DMS114 treated with DMSO at 0.1 percent for 48 hours (cell line): ENCODE results near the gene PITPNM2.
"Not testable (repeated sequence)": the region's sequence is repeated elsewhere in the genome, so short reads cannot be mapped to it uniquely, and the experiment has no call there.

Experiments
- DNase-seq: peaks from one replicate; lab custom pipeline; 2025; ENCODE audit not compliant: unreplicated experiment; lab: John Stamatoyannopoulos, UW

PITPNM2 gene

DNA sequence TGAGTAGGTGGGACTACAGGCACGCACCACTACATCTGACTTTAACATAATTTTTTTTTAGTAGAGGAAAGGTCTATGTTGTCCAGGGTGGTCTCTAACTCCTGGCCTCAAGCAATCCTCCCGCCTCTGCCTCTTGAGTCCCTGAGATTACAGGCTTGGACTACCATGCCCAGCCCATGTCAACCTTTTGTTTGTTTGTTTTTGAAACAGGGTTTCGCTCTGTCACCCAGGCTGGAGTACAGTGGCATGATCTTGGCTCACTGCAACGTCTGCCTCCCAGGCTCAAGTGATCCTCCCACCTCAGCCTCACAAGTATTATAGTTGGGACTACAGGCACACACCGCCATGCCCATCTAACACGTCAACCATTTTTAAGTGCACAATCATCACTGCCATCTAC is 29.2 kb downstream of the PITPNM2 start:
- DNase-seq = no peak

DNA sequence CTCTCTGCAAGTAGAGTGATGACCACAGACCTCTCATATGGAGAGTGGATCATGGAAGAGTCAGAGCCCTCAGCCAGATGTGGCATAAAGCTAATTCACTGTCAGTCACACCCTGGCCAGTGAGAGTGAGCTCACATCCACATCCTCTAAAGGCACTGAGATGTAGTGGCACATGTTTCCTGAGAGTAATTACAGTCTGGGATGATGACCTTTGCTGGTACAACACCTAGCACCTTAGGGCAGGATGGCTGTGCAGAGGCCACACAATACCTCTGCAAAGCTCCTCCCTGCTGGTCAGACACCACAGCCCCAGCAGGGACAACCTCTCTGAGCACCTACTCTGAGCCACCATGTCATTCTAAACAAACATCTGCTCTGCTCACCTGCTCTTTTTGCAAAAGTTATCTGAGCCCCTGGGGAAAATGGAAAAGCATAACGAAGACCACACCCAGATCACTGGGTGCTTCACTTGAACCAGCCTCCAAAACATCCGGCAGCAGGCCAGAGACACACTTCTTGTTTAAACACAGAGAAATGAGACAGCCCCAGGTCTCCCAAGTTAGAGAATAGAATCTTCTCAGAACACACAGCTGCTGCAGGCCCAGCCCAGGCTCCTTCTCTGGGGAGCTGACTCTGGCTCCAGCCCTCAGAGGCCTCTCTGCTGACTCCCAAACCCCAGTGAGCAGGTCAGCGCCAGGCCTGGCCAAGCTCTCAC is 30.3 kb downstream of the PITPNM2 start:
- DNase-seq = no peak

DNA sequence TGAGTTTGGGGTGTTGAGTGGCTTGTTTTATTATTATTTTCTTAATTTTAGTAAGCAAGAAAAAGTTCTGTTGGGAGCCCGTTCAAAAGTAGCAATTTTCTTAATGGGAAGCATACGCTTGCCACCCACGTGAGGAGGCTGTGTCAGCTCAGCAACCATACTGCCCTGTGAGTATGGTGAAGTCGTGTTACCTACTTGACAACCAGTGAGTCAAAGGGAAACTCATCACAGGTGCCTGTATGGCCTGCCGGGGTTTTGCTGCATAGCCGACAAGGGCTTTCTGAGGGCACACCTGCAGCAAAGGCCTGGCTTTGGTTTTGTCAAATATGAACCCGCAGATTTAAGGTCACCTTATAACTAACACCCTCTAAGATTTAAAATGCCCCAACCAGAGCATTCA is 31.1 kb downstream of the PITPNM2 start:
- DNase-seq = no peak

- DNase-seq = no peak
These were observed 32.4 kb downstream of the PITPNM2 start for GRCh38 chr12:123118497-123118896.

DNA sequence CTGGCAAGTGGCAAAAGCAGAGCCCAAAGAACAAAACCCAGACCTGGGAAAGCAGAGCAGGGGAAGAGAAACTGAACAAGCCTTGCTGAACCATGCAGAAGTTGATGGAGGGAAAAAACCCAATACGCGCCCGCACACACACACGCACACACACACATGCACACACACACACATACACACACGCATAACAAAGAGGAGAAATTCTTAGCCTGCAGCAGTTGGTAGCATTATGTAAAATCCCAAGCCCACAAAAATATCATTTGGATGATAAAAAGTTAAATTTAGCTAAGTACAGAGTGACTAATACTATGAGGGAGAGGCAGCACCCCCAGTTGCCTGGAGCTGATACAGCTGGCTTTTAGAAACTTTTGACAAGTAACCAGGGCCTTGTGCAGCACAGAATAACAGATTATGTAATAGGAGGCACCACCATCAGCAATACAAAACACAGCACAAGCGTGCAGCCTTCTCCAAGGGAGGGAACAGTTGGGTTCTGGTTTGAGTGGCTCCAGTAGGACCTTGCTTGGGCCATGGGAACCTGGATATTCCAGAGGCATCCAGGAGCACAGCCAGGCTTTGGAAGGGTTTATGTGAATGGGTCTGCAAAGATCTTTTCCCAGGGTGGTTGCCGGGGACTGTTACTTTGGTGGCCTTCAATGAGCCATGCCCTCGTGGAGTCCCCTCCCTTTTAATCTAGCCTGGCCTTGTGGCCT is 35.3 kb downstream of the PITPNM2 start:
- no peak for DNase-seq

GRCh38 chr12:123114304-123115083 is 36.4 kb downstream of the PITPNM2 start:
- no peak for DNase-seq

DNA sequence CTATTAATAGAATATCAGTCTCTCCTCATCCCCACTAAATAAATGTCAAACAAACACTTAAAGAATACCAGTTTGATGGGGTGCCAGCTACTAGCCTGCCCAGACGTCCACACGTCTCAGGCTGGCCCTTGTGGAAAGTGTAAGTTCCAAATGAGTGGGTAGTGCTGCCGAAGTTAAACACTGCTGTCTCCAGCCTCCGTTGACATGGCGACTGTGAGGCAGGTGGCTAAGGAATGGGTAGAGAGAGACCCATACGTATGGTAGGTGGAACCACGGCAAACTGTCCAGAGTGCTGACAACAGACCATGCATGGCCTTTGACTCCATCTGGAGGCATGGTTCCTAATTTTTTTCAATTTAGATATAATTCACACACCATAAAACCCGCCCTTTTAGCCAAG is 37.9 kb downstream of the PITPNM2 start:
- no peak for DNase-seq

DNA sequence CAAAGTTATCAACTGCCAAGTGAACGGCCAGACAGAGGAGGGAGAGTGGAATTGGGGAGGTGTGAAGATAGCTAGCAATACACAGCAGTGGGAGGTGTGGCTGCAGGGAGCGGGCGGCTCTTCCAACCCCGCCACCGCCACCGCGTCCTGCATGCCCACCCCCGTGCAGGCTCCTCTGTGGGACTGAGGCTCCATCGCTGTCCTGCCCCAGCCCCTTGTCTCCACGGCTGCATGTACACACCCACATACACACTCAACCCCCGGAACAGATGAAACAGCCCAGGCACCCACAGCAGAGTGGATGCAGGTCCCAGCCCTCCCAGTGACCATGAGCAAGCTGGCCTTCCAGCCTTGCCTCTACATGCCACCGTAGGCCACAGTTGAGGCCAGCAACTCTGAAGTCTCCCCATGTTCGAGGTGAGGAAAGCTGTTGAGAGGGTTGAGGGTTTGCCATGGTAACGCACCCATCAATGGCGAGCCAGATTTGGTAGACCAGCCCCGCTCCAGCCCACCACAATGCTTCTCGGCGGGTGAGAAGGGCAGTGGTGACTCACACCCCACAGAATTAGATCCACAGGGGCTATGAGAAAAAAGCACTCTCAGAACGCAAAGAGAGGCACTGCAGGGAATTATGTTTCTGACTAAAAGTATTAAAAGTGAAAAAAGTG is 39.3 kb downstream of the PITPNM2 start:
- no peak for DNase-seq

DNA sequence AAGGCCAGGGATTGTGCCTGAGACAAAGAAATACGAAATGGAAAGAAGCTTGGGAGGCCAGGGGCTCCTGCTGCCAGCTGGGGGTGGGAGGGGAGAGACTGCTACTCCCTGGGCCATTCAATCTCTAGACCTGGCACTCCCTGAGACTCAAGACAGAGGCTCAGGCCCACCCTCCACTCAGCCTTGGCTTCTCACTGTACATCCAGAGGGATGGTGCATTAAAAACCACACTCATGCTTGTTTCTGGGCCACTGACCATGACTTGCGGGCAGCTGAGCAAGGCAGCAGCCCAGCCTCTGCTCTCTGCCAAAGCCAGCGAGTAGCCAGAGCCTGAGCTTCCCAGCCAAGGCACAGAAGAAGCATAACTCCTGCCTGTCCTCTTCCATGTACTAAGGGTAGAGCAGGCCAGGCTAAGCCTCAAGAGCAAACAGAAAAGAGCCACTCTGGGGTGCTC is 41.5 kb downstream of the PITPNM2 start:
- DNase-seq = no peak

DNA sequence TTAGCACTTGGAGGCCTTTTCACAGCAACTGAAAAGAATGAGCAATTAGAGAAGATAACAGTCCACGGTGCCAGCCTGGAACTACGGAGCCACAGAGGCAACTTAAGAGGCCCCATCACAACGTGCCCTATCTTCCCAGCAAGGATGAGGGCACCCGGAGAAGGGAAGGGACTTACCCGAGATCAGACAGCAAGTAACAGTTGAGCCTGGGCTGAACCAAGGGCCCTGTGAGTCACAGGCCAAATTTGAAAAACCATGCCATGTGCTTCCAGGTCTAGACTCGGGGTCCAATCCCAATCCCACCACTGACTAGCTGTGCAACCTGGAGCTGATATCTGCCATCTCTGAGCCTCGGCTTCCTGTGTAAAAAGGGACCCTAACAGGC is 42.2 kb downstream of the PITPNM2 start:
- no peak for DNase-seq

DNA sequence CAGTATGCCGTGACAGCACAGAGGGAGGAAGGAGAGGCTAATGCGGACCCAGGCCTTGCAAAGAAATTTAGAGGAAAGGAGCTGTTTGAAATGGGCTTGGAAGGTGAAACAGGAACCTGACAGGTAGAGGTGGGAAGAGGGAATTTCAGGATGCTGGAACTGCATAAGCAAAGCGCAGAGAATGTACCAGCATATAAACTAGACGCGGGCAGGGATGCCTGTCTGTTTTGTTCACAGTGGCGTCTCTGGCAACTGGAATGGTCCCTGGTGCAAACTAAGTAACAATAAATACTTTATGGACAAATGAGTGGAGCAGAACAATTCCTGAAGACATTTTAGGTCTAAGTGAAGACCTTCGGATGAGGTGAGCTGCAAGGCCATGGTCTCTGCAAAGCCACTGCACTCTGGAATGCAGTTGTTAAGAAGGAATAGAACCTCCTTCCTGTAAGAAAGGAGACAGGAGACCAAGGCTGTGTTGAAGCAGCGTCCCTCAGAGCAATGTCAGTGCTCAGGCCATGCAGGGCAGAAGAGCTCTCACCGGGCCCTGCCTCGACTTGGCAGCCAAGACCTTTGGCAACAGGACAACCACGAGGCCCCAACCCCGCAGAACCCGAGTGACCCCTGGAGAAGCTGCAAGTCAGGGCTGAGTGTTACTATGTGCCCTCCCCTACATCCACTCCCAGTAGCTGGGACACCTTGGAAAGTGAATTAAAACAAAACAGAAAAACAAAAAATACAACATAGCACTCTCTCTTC is 42.8 kb downstream of the PITPNM2 start:
- no peak for DNase-seq

DNA sequence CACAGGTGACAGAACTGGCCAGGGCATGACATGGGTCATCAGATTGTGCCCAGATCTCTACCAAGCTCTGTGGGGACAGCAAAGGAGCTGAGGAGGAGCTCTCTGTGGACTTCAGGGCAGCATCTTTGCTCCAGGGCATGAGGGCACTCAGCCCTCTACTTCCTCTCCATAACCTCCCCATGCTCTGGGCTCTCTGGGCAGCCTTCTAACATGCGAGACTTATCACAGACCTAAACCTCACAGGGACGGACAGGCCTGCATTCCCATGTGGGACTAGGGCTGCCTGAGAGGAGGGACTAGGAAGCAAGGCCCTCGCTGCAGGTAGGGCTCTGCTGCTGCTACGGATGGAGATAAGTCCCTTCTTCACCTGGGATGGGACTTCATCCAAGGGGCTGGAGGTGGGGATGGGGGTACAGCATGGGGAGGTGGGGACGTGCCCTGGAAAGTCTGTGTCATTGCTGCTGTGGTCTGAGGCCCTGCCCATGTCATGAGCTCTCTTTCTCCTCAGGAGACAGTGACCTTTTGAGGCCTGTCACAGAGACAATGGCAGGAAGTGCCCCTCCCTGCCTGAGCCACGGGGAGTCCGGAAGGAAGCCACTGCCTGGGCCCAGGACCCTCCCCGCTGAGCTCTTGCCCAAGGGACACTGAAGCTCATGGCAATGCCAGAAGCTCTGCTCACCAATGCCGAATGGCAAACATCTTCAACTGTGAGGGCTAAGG is 44.1 kb downstream of the PITPNM2 start:
- DNase-seq = no peak

- no peak for DNase-seq
These were observed 45.6 kb downstream of the PITPNM2 start for GRCh38 chr12:123105211-123105826.

DNA sequence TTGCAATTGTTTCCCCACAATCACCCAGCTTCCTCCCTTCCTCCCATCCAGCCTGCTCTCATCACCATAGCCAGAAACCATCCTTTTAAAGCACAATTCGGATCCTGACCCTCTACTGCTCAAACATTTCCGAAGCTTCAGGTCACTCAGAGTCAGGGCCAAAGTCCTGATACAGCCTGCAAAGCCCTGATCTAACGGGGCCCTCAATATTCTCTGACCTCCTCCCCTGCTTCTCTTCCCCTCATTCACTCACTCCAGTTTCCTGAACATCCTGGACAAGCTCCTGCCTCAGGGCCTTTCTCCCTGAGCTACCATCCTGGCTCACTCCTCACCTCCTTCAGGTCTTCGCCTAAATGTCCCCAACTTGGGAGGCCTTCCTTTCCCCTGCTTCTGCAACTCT is 46.1 kb downstream of the PITPNM2 start:
- DNase-seq = no peak

GRCh38 chr12:123104094-123104493 is 46.8 kb downstream of the PITPNM2 start:
- not testable (repeated sequence) for DNase-seq

DNA sequence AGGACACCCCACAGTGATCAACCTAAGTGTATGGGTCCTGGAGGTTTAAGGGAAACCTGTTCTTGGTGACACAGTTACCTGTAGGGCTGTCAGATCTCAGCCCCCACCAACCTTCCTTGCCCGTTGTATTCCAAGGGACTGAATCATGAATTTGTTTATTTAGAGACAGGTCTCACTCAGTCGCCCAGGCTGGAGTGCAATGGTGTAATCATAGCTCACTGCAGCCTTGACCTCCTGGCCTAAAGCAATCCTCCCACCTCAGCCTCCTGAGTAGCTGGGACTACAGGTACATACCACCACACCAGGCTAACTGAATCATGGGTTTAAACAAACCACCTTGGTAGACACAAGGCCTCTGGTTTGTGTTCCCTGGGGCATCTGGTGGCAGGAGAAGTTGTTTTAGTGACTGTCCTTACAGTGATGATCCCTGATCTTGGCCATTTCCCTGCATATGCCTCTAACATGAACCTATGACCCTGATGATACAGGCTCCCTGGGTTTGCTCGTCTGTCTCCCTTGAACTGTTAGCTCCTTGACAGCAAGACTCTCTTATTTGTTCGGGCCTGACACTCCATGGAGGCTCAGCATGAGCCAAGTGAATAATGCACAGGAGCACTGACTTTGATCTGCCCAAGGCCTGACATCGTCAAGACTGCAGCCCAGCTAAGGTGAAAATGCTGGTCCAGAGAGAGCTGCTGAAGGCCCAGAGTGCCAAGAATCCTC is 47.9 kb downstream of the PITPNM2 start:
- DNase-seq = no peak

GRCh38 chr12:123102366-123102765 is 48.5 kb downstream of the PITPNM2 start:
- no peak for DNase-seq

DNA sequence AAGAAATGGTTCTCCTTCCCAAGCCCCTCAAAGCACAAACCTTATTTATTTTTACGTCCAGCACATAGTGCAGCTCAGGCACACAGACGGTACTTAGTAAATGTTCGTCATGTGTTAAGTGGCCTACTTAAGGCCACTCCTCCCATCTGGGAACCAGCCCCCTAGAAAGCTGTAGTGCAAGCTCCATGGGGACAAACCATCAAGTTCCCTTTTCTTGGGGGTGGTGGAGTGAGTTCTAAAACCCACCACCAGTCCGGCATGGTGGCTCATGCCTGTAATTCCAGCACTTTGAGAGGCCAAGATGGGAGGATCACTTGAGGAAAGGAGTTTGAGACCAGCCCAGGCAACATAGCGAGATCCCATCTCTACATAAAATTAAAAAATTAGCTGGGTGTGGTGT is 49.4 kb downstream of the PITPNM2 start:
- DNase-seq = no peak
